Fibroblast of mammary gland (primary cell): ENCODE data around the gene B3GNT2.
A peak's percentile ranks its signal among the peaks of the same experiment; 100 is the strongest.

ENCODE experiments used
- DNase-seq: peaks from one replicate; pipeline ENCODE4 v3.0.0-alpha.2; 2010; ENCODE audit warnings: low read depth
- H3K4me3 ChIP-seq: 2 replicates; pipeline ENCODE4 v1.5.1; 2011; ENCODE audit warnings: low read depth, mild to moderate bottlenecking, low read length, moderate library complexity; ENCODE audit not compliant: control insufficient read depth
- TF ChIP-seq, protein P1 (sequence below): conservative IDR thresholded peaks from 2 replicates; pipeline ENCODE4 v1.5.1; 2011; ENCODE audit warnings: low read depth, low read length, inconsistent platforms; ENCODE audit not compliant: control insufficient read depth, insufficient read depth

The B3GNT2 gene

DNA sequence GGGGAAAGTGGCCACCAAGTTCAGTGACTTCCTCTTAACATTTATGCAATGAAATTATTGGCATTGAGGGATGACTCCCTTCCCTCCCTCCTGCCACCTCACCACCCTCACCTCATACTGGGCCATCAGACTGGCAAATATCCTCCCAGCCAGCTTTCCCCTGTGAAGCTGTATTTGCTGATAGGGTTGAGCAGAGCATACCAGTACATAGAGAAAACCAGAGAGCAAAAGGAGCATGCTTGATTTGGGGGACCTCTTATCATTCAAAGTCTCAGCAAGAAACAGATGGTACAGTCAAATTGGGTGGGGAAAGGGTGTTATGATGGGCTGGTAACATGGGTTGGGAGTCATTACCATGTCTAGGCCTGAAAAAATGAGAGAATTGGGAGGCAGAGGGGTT is 19.1 kb upstream of the B3GNT2 start:
- no peak for DNase-seq
- TF ChIP-seq, protein P1, sequence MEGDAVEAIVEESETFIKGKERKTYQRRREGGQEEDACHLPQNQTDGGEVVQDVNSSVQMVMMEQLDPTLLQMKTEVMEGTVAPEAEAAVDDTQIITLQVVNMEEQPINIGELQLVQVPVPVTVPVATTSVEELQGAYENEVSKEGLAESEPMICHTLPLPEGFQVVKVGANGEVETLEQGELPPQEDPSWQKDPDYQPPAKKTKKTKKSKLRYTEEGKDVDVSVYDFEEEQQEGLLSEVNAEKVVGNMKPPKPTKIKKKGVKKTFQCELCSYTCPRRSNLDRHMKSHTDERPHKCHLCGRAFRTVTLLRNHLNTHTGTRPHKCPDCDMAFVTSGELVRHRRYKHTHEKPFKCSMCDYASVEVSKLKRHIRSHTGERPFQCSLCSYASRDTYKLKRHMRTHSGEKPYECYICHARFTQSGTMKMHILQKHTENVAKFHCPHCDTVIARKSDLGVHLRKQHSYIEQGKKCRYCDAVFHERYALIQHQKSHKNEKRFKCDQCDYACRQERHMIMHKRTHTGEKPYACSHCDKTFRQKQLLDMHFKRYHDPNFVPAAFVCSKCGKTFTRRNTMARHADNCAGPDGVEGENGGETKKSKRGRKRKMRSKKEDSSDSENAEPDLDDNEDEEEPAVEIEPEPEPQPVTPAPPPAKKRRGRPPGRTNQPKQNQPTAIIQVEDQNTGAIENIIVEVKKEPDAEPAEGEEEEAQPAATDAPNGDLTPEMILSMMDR: no peak
- no peak overlapping the region for H3K4me3 ChIP-seq

- TF ChIP-seq, protein P1: no peak
- no peak for DNase-seq
- no peak overlapping the region for H3K4me3 ChIP-seq
Measured at GRCh38 chr2:62177392-62178049, 18.4 kb upstream of the B3GNT2 start.

DNA sequence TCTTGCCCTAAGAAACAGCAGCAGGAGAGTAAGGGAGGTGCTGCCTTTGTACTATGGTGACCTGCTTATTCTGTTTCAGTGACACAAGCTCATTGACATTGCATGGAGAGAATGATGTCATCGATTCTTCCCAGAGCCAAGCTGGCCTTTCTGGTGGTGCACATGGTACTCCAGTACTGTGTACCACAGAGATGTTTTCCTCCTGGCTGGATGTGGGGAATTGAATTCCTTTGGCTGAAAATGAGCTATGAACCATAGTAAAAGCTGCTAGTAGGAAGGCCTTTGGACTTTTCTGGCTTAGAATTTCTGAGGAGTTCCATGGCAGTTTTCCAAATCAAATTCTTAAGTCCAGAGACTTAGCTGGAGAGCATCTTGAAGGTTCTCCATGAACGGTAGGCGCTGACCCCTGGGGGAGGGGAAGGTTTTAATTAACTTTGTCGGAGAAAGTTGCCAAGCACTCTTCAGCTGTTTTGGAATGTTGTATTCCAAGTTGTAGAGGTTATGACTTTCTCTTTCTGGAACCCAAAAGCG is 17.1 kb upstream of the B3GNT2 start:
- no peak overlapping the region for H3K4me3 ChIP-seq
- DNase-seq: peak; percentile 42
- TF ChIP-seq, protein P1: no peak

DNA sequence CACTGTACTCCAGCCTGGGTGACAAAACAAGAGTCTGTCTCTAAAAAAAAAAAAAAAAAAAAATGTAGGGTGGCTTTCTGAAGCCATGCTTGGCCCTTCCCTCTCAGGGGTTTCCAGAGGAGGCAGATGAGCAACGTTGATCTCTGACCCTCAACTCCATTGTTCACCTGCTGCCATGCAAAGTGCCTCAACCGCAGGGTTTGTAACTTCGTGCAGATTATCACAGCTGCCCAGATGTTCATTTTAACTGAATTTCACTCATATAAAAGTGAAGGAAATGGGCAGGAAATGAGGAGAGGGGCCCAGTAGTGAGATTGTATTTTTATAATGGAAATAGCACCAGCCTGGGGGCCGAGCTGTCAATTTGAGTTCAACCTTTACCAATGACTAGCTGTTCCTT is 14.9 kb upstream of the B3GNT2 start:
- no peak overlapping the region for H3K4me3 ChIP-seq
- TF ChIP-seq, protein P1: no peak
- DNase-seq: no peak

DNA sequence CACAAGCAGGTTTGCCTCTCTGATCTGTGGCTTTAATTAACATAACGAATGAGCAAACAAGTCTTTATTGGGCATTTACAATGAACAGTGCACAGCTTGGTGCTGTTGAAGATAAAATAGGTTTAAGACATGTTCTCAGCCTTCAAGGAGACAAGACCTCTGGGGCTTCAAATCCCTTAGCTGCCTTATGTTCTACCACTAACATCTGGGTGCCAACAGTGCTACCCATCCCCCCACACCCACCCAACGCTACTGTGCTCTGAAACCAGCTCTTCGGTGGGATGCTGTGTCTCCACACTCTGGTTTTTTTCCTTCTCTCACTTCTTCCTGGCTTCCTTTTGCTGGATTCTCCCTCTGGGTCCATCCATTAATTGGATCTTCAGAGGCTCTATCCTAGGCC is 14.1 kb upstream of the B3GNT2 start:
- no peak for DNase-seq
- no peak overlapping the region for H3K4me3 ChIP-seq
- TF ChIP-seq, protein P1: no peak

GRCh38 chr2:62184512-62185230 is 11.2 kb upstream of the B3GNT2 start:
- DNase-seq: no peak
- H3K4me3 ChIP-seq: no peak overlapping the region
- TF ChIP-seq, protein P1: no peak
